HG03571 (cell line): ENCODE data around the gene FXYD7.
"Not testable (repeated sequence)": the region's sequence is repeated elsewhere in the genome, so short reads cannot be mapped to it uniquely, and the experiment has no call there.

ENCODE experiments used
- ATAC-seq: cut with Tn5 transposase; IDR thresholded peaks from one replicate; pipeline ENCODE4 v1.9.1; 2021; ENCODE audit not compliant: unreplicated experiment

FXYD7 gene

GRCh38 chr19:35125749-35126623 lies 17.1 kb upstream of the FXYD7 start:
- no peak for ATAC-seq

DNA sequence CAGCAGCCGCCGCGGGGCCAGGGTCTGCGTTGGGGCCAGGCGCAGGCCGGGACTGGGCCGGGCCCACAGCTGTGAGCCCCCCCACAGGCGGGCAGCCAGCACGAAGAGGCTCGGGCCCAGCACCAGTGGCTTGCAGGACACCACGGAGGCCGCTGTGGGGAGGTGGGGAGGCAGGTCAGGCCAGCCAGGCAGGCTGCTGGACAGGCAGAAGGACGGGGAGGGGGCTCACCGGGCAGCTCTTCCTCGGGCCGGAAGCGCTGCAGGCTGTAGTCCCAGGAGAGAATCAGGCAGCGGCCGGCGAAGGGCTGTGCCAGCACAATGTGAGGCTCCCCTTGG lies 16.5 kb upstream of the FXYD7 start:
- no peak for ATAC-seq

GRCh38 chr19:35127871-35128270 lies 15.2 kb upstream of the FXYD7 start:
- ATAC-seq = no peak

- no peak for ATAC-seq
Observed at GRCh38 chr19:35128398-35129057, 14.5 kb upstream of the FXYD7 start.

DNA sequence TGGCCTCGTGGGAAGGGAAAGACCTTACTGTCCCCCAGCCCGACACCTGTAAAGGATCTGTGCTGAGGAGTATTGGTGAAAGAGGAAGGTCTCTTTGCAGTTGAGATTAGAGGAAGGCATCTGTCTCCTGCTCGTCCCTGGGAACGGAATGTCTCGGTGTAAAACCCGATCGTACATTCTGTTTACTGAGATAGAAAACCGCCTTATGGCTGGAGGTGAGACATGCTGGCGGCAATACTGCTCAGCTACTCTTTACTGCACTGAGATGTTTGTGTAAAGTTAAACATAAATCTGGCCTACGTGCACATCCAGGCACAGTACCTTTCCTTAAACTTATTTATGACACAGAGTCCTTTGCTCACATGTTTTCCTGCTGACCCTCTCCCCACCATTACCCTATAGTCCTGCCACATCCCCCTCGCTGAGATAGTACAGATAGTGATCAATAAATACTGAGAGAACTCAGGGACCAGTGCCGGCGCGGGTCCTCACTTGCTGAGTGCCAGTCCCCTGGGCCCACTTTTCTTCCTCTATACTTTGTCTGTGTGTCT lies 13.3 kb upstream of the FXYD7 start:
- not testable (repeated sequence) for ATAC-seq

DNA sequence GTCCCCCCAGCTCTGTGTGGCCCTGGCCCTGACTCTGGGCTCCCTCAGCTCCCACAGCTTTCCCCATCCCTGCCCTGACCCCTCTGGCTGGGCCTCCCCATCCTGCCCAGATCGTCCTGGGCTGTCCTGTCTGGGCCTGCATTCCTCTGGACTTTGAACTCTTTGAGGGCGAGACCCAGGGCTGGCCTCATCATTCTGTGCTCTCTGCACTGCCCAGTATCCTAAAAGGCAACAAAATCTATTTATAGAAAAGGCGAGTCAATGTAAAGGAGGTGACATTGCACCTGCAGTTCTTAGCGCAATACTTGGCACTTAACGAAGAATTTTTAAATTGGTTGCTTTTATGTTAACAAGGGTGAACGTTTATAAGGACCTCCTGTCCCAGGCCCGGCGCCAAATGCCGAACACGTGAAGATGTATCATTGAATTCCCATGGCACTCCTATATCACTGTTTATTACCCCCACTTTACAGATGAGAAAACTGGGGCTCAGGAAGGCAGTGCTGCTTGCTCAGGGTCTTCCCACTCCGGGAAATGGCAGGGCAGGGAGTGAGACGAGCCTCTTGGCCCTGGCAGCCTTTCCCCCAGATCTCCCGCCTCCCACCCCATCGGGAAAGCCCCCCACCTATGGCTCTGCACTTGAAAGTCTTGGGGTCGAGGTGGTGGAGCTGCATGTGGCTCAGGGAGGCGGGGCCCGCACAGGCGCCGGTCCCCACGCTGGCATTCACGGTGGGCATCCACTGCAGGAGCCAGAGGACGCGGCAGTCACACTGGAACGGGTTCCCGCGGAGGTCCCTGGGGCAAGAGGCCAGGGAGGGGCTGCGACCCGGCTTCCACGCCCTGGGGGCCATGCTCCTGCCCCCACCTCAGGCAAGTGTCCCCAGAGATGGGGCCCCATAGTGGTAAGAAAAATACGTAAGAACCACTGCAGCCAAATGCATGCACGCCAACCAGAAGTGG lies 12.0 kb upstream of the FXYD7 start:
- ATAC-seq = no peak

- no peak for ATAC-seq
Observed at GRCh38 chr19:35132254-35132653, 10.8 kb upstream of the FXYD7 start.

- no peak for ATAC-seq
Observed at GRCh38 chr19:35133826-35134225, 9.2 kb upstream of the FXYD7 start.

DNA sequence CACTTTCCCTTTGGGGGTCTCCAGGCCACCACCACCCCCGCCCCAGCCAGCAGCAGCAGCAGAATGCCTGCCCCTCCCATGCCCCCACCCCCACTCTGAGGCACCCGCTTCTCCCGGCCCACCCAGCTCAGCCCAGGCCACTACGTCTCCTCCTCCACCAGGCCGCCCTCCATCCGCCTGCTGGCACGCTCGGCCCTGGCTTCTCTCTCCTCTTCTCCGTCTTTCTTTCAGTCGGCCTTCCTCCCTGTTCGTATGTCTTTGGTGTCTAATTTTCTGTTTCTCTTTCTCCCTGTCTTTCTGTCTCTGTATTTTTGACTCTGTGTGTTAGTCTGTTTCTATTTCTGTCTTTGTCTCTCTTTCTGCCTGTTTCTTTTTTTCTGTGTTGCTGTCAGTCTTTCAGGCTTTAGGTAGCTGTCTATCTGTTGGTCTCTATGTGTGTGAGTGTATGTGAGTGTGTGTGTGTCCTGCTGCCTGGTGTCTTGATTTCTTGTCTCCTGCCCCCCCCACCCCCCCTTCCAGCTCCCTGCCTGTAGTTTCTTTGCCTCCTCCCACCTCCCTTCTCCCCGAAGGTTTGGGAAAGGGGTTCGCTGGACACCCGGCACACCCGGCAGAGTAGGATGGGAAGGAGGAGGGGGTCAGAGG lies 8.3 kb upstream of the FXYD7 start, which contains the start of gene LGI4:
Gene LGI4 (minus strand): TSS at position 459 of the 642 bp plus-strand sequence. CDS start 379 bp downstream, at position 80.
- ATAC-seq = no peak

GRCh38 chr19:35135389-35135909 lies 7.6 kb upstream of the FXYD7 start:
- no peak for ATAC-seq

GRCh38 chr19:35136231-35136630 lies 6.8 kb upstream of the FXYD7 start:
- ATAC-seq = no peak

- ATAC-seq = no peak
Observed at GRCh38 chr19:35136977-35137702, 5.9 kb upstream of the FXYD7 start.

GRCh38 chr19:35138305-35138892 lies 4.7 kb upstream of the FXYD7 start, which contains the start of gene FXYD1:
TSS of gene FXYD1 (plus strand) at chr19:35138824. CDS start at chr19:35140080, 1,256 bp downstream.
- no peak for ATAC-seq

DNA sequence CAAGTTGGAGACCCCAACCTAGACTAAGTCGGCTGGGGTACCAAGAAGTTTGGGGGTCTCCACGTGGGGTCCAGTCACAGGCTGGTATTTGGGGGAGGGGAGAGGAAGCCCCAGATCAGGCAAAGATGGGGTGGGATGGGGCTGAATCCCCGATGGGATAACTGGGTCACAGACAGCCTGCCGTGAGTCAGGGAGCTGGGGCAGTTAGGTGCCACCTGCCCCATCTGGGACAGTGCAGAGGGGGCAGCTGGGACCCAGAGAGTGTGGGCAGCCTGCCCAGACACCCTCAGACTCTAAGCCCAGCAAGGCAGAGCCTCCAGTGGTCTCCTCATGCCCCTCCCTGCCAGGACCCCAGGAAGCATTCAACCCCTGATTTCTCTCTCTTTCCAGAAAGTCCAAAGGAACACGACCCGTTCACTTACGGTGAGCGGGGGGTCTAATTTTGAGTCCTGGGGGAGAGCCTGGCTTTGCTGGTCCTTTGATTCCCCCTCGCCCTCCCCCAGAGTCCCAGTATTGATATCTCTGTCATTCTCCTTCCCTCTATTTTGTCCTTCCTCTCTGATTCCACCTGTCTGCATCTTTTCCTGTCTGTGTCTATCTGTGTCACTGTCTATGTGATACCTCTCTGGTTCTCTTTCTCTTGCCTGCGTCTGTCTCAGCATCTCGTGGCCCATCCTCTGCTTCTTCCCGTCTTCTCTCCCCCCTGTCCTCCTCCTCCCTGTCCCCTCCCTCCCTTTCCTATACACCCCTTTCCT lies 2.7 kb upstream of the FXYD7 start:
- no peak for ATAC-seq

- ATAC-seq = peak; percentile 50
Observed at GRCh38 chr19:35140962-35141836, 1.9 kb upstream of the FXYD7 start.

- peak; percentile 7 for ATAC-seq
Observed at GRCh38 chr19:35141837-35142605, 1.0 kb upstream of the FXYD7 start.
